GM23338 (cell line): ENCODE results near the gene FES. TPM values are rescaled to one million over a fixed set of nuclear protein-coding genes. Genes with fewer than 3 reads are reported as not detected.

ENCODE experiments used
- ATAC-seq: fragments of 200-7000 bp; cut with Tn5 transposase; 3 replicates; pipeline ENCODE4 v1.9.1; 2020
- DNase-seq: peaks from one replicate; pipeline ENCODE4 v3.0.0-alpha.2; 2015; ENCODE audit warnings: low spot score
- H2AFZ ChIP-seq: fragments of 200-600 bp; sonication (generic); 2 replicates; pipeline ENCODE4 v1.8.0; 2016; ENCODE audit warnings: antibody characterized with exemption, mild to moderate bottlenecking, moderate library complexity
- H3F3A ChIP-seq: fragments of 200-600 bp; sonication (generic); replicated peaks from 2 replicates; pipeline ENCODE4 v1.8.0; 2017; ENCODE audit warnings: antibody characterized with exemption, mixed run types, low read depth
- H3K27ac ChIP-seq: fragments of 200-600 bp; sonication (generic); 2 replicates; pipeline ENCODE4 v1.6.1; 2016; ENCODE audit warnings: low read depth
- H3K27me3 ChIP-seq: fragments of 200-600 bp; sonication (generic); 2 replicates; pipeline ENCODE4 v1.8.0; 2016; ENCODE audit warnings: mild to moderate bottlenecking, mixed run types, moderate library complexity; ENCODE audit not compliant: insufficient read depth
- H3K36me3 ChIP-seq: fragments of 200-600 bp; sonication (generic); 2 replicates; pipeline ENCODE4 v1.8.0; 2016; ENCODE audit warnings: mild to moderate bottlenecking; ENCODE audit not compliant: insufficient read depth
- H3K4me1 ChIP-seq: fragments of 200-600 bp; sonication (generic); 2 replicates; pipeline ENCODE4 v1.8.0; 2016; ENCODE audit warnings: mild to moderate bottlenecking, moderate library complexity; ENCODE audit not compliant: insufficient read depth
- H3K4me2 ChIP-seq: fragments of 200-600 bp; sonication (generic); 2 replicates; pipeline ENCODE4 v1.7.1; 2017; ENCODE audit warnings: mixed run types
- H3K4me3 ChIP-seq: fragments of 200-600 bp; sonication (generic); 2 replicates; pipeline ENCODE4 v1.6.1; 2016; ENCODE audit warnings: mixed run types
- H3K79me2 ChIP-seq: fragments of 200-600 bp; sonication (generic); replicated peaks from 2 replicates; pipeline ENCODE4 v1.8.0; 2017; ENCODE audit warnings: mild to moderate bottlenecking; ENCODE audit not compliant: insufficient read depth
- H3K9me2 ChIP-seq: fragments of 200-600 bp; sonication (generic); 2 replicates; pipeline ENCODE4 v1.8.0; 2017; ENCODE audit not compliant: insufficient read depth
- H4K20me1 ChIP-seq: fragments of 200-600 bp; sonication (generic); replicated peaks from 2 replicates; pipeline ENCODE4 v1.8.0; 2017; ENCODE audit warnings: mild to moderate bottlenecking; ENCODE audit not compliant: insufficient read depth
- H3K27ac Mint-ChIP-seq: 2 replicates; pipeline ENCODE4 v1.8.0; 2020; ENCODE audit warnings: inconsistent platforms, mild to moderate bottlenecking, moderate library complexity, mixed read lengths
- H3K27me3 Mint-ChIP-seq: 3 replicates; pipeline ENCODE4 v1.8.0; 2022; ENCODE audit warnings: low read depth, mild to moderate bottlenecking, moderate library complexity, mixed read lengths, inconsistent platforms; ENCODE audit not compliant: insufficient read depth, poor library complexity
- H3K36me3 Mint-ChIP-seq: 3 replicates; pipeline ENCODE4 v1.8.0; 2021; ENCODE audit warnings: low read depth, mild to moderate bottlenecking, inconsistent platforms, moderate library complexity, mixed read lengths
- H3K4me1 Mint-ChIP-seq: 3 replicates; pipeline ENCODE4 v1.8.0; 2020; ENCODE audit warnings: mild to moderate bottlenecking, inconsistent platforms, mixed read lengths
- H3K4me3 Mint-ChIP-seq: 3 replicates; pipeline ENCODE4 v1.8.0; 2021; ENCODE audit warnings: moderate library complexity, mild to moderate bottlenecking, inconsistent platforms, mixed read lengths
- H3K9me3 Mint-ChIP-seq: 3 replicates; pipeline ENCODE4 v1.8.0; 2020; ENCODE audit warnings: moderate library complexity, mild to moderate bottlenecking, inconsistent platforms, mixed read lengths
- CTCF ChIP-seq, 2 experiments: fragments of 200-600 bp in 1 of 2; sonication (generic) in 1 of 2; conservative IDR thresholded peaks; 2 replicates each; pipeline versions ENCODE4 v1.5.1 to v1.6.1; 2016 to 2017; ENCODE audit warnings: antibody characterized with exemption in 2 of 2, low read depth in 2 of 2, mild to moderate bottlenecking in 2 of 2, moderate library complexity in 1 of 2
- ETS1 ChIP-seq: IDR thresholded peaks from 2 replicates; pipeline ENCODE4 v1.6.1; 2016; ENCODE audit warnings: antibody characterized with exemption
- JUNB ChIP-seq: IDR thresholded peaks from one replicate; pipeline ENCODE4 v1.6.1; 2016; ENCODE audit warnings: antibody characterized with exemption; ENCODE audit not compliant: unreplicated experiment
- STAT1 ChIP-seq: IDR thresholded peaks from one replicate; pipeline ENCODE4 v1.6.1; 2016; ENCODE audit warnings: antibody characterized with exemption; ENCODE audit not compliant: unreplicated experiment
- ZNF462 ChIP-seq: fragments of 250-450 bp; sonication (Bioruptor Pico); IDR thresholded peaks from 2 replicates; pipeline ENCODE4 v1.5.0; 2020; ENCODE audit warnings: mild to moderate bottlenecking, moderate library complexity
- polyA plus RNA-seq: library from polyadenylated mRNA; unstranded; fragments of >200 nt; fragmentation: Nextera tagmentation; extraction: Ambion mirVana; gene quantifications from 2 replicates; pipeline ENCODE4 v1.2.1, GENCODE V29; 2016
- total RNA-seq: library from RNA; depleted of rRNA; stranded (reverse); fragments of >200 nt; shearing (Covaris generic); gene quantifications from 2 replicates; pipeline ENCODE4 v1.2.3, GENCODE V29; 2014

The FES gene
- total and polyA plus RNA-seq, 2 experiments from 2014 or later, result 2.7 to 14.4 TPM

- TF ChIP-seq JUNB (no peak), ZNF462 (no peak), CTCF (conservative IDR thresholded peaks at IDR 0.05; ENCODE audit: low read depth in 2 of 2) (peak; percentile 99 to 100), ETS1 (no peak), STAT1 (no peak)
- H3K27me3 Mint-ChIP-seq, result peaks cover 10% of the 10 kb centered on the region
- no peaks in the 10 kb centered on the region for H3K9me3 Mint-ChIP-seq
- Histone ChIP-seq H3K27ac (no peak overlapping the region), H3K9me2 (no peaks in the 10 kb centered on the region), H4K20me1 (no peaks in the 10 kb centered on the region), H3K4me1 (peaks cover 13% of the 10 kb centered on the region), H3F3A (0 out of 2 replicates have a peak, but pooled peaks cover 5% of the 10 kb centered on the region), H3K27me3 (no peaks in the 10 kb centered on the region), H2AFZ (peak overlapping the region; percentile 23; the same call in 1 of the 2 replicates), H3K4me3 (no peak overlapping the region), H3K79me2 (no peaks in the 10 kb centered on the region), H3K36me3 (no peaks in the 10 kb centered on the region), H3K4me2 (no peak overlapping the region)
- H3K4me1 Mint-ChIP-seq, result peaks cover 22% of the 10 kb centered on the region
- H3K4me3 Mint-ChIP-seq, result 0 out of 3 replicates have a peak overlapping the region, but pooled peaks have one; percentile 14
- DNase-seq (peak; percentile 84), ATAC-seq (peak; percentile 35)
- peaks cover 1% of the 10 kb centered on the region; the same call in 2 of the 3 replicates for H3K36me3 Mint-ChIP-seq
- H3K27ac Mint-ChIP-seq, result no peak overlapping the region
Observed at GRCh38 chr15:90885432-90886290, 1.4 kb downstream of the FES start.
